Cardiac muscle cell (in vitro differentiated cells and primary cell): ENCODE results near the gene RSRP1. TPM values are rescaled to one million over a fixed set of nuclear protein-coding genes. Genes with fewer than 3 reads are reported as not detected.
A peak's percentile ranks its signal among the peaks of the same experiment; 100 is the strongest.

Experiments used
- DNase-seq, 2 donors: peaks; one replicate each; pipeline versions ENCODE4 v3.0.0 to v3.0.0-alpha.2; 2010 to 2017; ENCODE audit warnings: low read depth in 1 of 2, low spot score in 1 of 2
- H3K27ac ChIP-seq: fragments of 200-600 bp; sonication (generic); 2 replicates; pipeline ENCODE4 v1.5.1; 2016
- H3K27me3 ChIP-seq: fragments of 200-600 bp; sonication (generic); 2 replicates; pipeline ENCODE4 v1.6.0; 2016; ENCODE audit warnings: control low read depth
- H3K36me3 ChIP-seq: fragments of 200-600 bp; sonication (generic); 2 replicates; pipeline ENCODE4 v1.5.1; 2016; ENCODE audit warnings: control low read depth
- H3K4me1 ChIP-seq: fragments of 200-600 bp; sonication (generic); 2 replicates; pipeline ENCODE4 v1.8.1; 2017; ENCODE audit warnings: low read depth, mild to moderate bottlenecking, mixed run types
- H3K4me3 ChIP-seq: fragments of 200-600 bp; sonication (generic); 2 replicates; pipeline ENCODE4 v1.5.1; 2016; ENCODE audit warnings: mild to moderate bottlenecking
- H3K9me3 ChIP-seq: fragments of 200-600 bp; sonication (generic); 2 replicates; pipeline ENCODE4 v1.5.1; 2017; ENCODE audit warnings: low read depth, mild to moderate bottlenecking, control low read depth
- CTCF ChIP-seq: IDR thresholded peaks from 2 replicates; pipeline ENCODE4 v1.5.1; 2012; ENCODE audit warnings: low read depth, mild to moderate bottlenecking, low read length
- polyA plus RNA-seq: library from polyadenylated mRNA; unstranded; fragments of >200 nt; fragmentation: Nextera tagmentation; extraction: Ambion mirVana; gene quantifications from 2 replicates; pipeline ENCODE4 v1.2.1, GENCODE V29; 2016
- total RNA-seq: library from RNA; depleted of rRNA; stranded (reverse); fragments of >200 nt; gene quantifications from 2 replicates; pipeline ENCODE4 v1.2.3, GENCODE V29; 2016

Gene RSRP1
- total and polyA plus RNA-seq, 2 experiments from 2014 or later = 223 to 231 TPM

- H3K9me3 ChIP-seq = no peaks in the 10 kb centered on the region
- no peak for TF ChIP-seq CTCF
- H3K36me3 ChIP-seq = peaks cover 15% of the 10 kb centered on the region
- H3K27ac ChIP-seq = peak overlapping the region; percentile 89
- H3K4me3 ChIP-seq = peak overlapping the region; percentile 80
- DNase-seq = peak; percentile 76 to 90
- no peaks in the 10 kb centered on the region for H3K27me3 ChIP-seq
- peaks cover 6% of the 10 kb centered on the region for H3K4me1 ChIP-seq
Observed at GRCh38 chr1:25232866-25233784, 14.1 kb downstream of the RSRP1 start.

- H3K27me3 ChIP-seq = no peaks in the 10 kb centered on the region
- H3K36me3 ChIP-seq = peaks cover 24% of the 10 kb centered on the region
- peaks cover 6% of the 10 kb centered on the region for H3K4me1 ChIP-seq
- no peaks in the 10 kb centered on the region for H3K9me3 ChIP-seq
- peak within 1 kb of the TSS; percentile 80 for H3K4me3 ChIP-seq
- no peak for TF ChIP-seq CTCF
- peak within 1 kb of the TSS; percentile 89 for H3K27ac ChIP-seq
- peak; percentile 95 to 96 for DNase-seq
Observed at GRCh38 chr1:25232027-25232865, 15.0 kb downstream of the RSRP1 start, which contains the start of gene SYF2. SYF2 (minus strand) TSS chr1:25232502; CDS start chr1:25232467, 35 bp downstream.

- Histone ChIP-seq H3K4me3 (no peak overlapping the region), H3K27ac (no peak overlapping the region), H3K9me3 (no peaks in the 10 kb centered on the region), H3K4me1 (no peaks in the 10 kb centered on the region), H3K36me3 (peaks cover 66% of the 10 kb centered on the region), H3K27me3 (no peaks in the 10 kb centered on the region)
- no peak for DNase-seq
- TF ChIP-seq CTCF = no peak
Observed at GRCh38 chr1:25223471-25223870, 23.8 kb downstream of the RSRP1 start.

GRCh38 chr1:25222606-25223005 is 24.6 kb downstream of the RSRP1 start:
- Histone ChIP-seq H3K4me1 (no peaks in the 10 kb centered on the region), H3K4me3 (no peak overlapping the region), H3K9me3 (no peaks in the 10 kb centered on the region), H3K36me3 (peaks cover 57% of the 10 kb centered on the region), H3K27me3 (no peaks in the 10 kb centered on the region), H3K27ac (no peak overlapping the region)
- no peak for DNase-seq
- no peak for TF ChIP-seq CTCF

- Histone ChIP-seq H3K4me1 (no peaks in the 10 kb centered on the region), H3K9me3 (no peaks in the 10 kb centered on the region), H3K27me3 (no peaks in the 10 kb centered on the region)
Observed at GRCh38 chr1:25220666-25221065, 26.6 kb downstream of the RSRP1 start.

More at GRCh38 chr1:25220666-25221065, 26.6 kb downstream of the RSRP1 start:
- TF ChIP-seq CTCF = no peak
- Histone ChIP-seq H3K36me3 (peaks cover 42% of the 10 kb centered on the region), H3K4me3 (no peak overlapping the region), H3K27ac (no peak overlapping the region)
- DNase-seq = no peak
